Aorta (tissue), 5 donors: ENCODE data around the gene LAMA4. TPM values are rescaled to one million over a fixed set of nuclear protein-coding genes. Genes with fewer than 3 reads are reported as not detected.
A peak's percentile ranks its signal among the peaks of the same experiment; 100 is the strongest.

Experiments
- ATAC-seq: fragments of 200-7000 bp; cut with Tn5 transposase; one replicate; pipeline ENCODE4 v1.9.1; 2022; ENCODE audit warnings: moderate library complexity; ENCODE audit not compliant: low FRiP score
- DNase-seq, 2 donors: peaks; one replicate each; pipeline ENCODE4 v3.0.0-alpha.2; 2020
- H3K27ac ChIP-seq, 2 donors: one replicate each; pipeline ENCODE4 v1.5.1; 2013; ENCODE audit warnings: low read length in 2 of 2, mild to moderate bottlenecking in 2 of 2, moderate library complexity in 2 of 2, control low read depth in 1 of 2, inconsistent platforms in 1 of 2, low read depth in 1 of 2
- H3K27me3 ChIP-seq, 2 donors: one replicate each; pipeline ENCODE4 v1.6.1; 2013; ENCODE audit warnings: control low read depth in 1 of 2, low read length in 1 of 2, mild to moderate bottlenecking in 1 of 2, moderate library complexity in 1 of 2; ENCODE audit not compliant: insufficient read depth in 2 of 2, control insufficient read depth in 1 of 2
- H3K36me3 ChIP-seq, 2 donors: one replicate each; pipeline ENCODE4 v1.6.1; 2013; ENCODE audit warnings: control low read depth in 1 of 2, low read length in 1 of 2, mild to moderate bottlenecking in 1 of 2; ENCODE audit not compliant: insufficient read depth in 2 of 2, control insufficient read depth in 1 of 2
- H3K4me1 ChIP-seq, 2 donors: one replicate each; pipeline ENCODE4 v1.6.1; 2013; ENCODE audit warnings: low read length in 2 of 2, control low read depth in 1 of 2, mild to moderate bottlenecking in 1 of 2, moderate library complexity in 1 of 2; ENCODE audit not compliant: insufficient read depth in 2 of 2, control insufficient read depth in 1 of 2
- H3K4me3 ChIP-seq, 2 donors: one replicate each; pipeline ENCODE4 v1.5.1; 2013; ENCODE audit warnings: low read length in 2 of 2, control low read depth in 1 of 2, mild to moderate bottlenecking in 1 of 2
- H3K9me3 ChIP-seq: one replicate; pipeline ENCODE4 v1.6.1; 2013; ENCODE audit warnings: mild to moderate bottlenecking, low read length; ENCODE audit not compliant: control insufficient read depth
- WGBS, 2 donors: extraction: QIAGEN DNeasy Blood & Tissue Kit; methylation state at CpG; one replicate each; pipeline ENCODE4 v1.1.7; 2013; 5-methylcytosine and 5-hydroxymethylcytosine counted together
- intact Hi-C, 2 donors: fragments of 100-400 bp; cut with DNase I; formaldehyde crosslinking; loops; one replicate each; pipeline versions ENCODE4 v1.14.2 to v1.15.0; 2022
- long read RNA-seq, 2 donors: library from polyadenylated mRNA; unstranded; transcript quantifications; one replicate each; pipeline ENCODE4 v2.0.0, GENCODE V29; 2020 to 2021
- polyA plus RNA-seq, 2 donors: library from polyadenylated mRNA; stranded (reverse); fragments of 200-250 nt; gene quantifications; one replicate each; pipeline ENCODE4 v1.2.3, GENCODE V29; 2013
- total RNA-seq, 2 donors: library from RNA; stranded (reverse); fragmentation: NEBNext Ultra II Directional; extraction: Animal tissue kit (Norgen Biotek cat#: 25700); gene quantifications; one replicate each; pipeline ENCODE4 v1.2.1, GENCODE V29; 2021
- donor health status: healthy with polysubstance abuse.
- donor health status: Bipolar disorder and iron deficiency.
- donor health status: DM: no; HTN: no; CAD: no.
- donor health status: DM: no; HTN: no; CAD: no.
- donor health status: DM: yes; HTN: yes; CAD: no.

Gene LAMA4, protein sequence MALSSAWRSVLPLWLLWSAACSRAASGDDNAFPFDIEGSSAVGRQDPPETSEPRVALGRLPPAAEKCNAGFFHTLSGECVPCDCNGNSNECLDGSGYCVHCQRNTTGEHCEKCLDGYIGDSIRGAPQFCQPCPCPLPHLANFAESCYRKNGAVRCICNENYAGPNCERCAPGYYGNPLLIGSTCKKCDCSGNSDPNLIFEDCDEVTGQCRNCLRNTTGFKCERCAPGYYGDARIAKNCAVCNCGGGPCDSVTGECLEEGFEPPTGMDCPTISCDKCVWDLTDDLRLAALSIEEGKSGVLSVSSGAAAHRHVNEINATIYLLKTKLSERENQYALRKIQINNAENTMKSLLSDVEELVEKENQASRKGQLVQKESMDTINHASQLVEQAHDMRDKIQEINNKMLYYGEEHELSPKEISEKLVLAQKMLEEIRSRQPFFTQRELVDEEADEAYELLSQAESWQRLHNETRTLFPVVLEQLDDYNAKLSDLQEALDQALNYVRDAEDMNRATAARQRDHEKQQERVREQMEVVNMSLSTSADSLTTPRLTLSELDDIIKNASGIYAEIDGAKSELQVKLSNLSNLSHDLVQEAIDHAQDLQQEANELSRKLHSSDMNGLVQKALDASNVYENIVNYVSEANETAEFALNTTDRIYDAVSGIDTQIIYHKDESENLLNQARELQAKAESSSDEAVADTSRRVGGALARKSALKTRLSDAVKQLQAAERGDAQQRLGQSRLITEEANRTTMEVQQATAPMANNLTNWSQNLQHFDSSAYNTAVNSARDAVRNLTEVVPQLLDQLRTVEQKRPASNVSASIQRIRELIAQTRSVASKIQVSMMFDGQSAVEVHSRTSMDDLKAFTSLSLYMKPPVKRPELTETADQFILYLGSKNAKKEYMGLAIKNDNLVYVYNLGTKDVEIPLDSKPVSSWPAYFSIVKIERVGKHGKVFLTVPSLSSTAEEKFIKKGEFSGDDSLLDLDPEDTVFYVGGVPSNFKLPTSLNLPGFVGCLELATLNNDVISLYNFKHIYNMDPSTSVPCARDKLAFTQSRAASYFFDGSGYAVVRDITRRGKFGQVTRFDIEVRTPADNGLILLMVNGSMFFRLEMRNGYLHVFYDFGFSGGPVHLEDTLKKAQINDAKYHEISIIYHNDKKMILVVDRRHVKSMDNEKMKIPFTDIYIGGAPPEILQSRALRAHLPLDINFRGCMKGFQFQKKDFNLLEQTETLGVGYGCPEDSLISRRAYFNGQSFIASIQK (N-terminal part only)
- total RNA-seq (100 to 1,000 TPM in 1 of 2 donors, 10 to 100 TPM in 1; 71.4 to 150 TPM), polyA plus RNA-seq (10 to 100 TPM in 1 of 2 donors, 1 to 10 TPM in 1; 7.8 to 63.5 TPM)
- long read RNA-seq, donor 1, partial matches to known transcripts: 29 of 46 reads
- long read RNA-seq, donor 1, other reads (novel, unspliced or antisense): 12 of 46 reads
- long read RNA-seq, donor 2, full-length matches to known transcripts: 9 of 48 reads
- long read RNA-seq, donor 2, partial matches to known transcripts: 25 of 48 reads
- long read RNA-seq, donor 2, other reads (novel, unspliced or antisense): 14 of 48 reads

- Histone ChIP-seq H3K27me3 (no peaks in the 10 kb centered on the region), H3K4me1 (peaks cover 2 to 4% of the 10 kb centered on the region in 2 donors), H3K4me3 (peak within 1 kb of the TSS; percentile 79 to 81), H3K9me3 (no peaks in the 10 kb centered on the region), H3K27ac (peak within 1 kb of the TSS in 1 of 2 donors; percentile 61), H3K36me3 (no peaks in the 10 kb centered on the region)
- DNase-seq (peak; percentile 56 to 84), ATAC-seq (peak; percentile 73)
- intact Hi-C loops: loop anchor here (2.0 to 5.0 kb wide), 3 partner anchors 52 to 67 kb away; no protein-coding TSS in a partner anchor
- WGBS, 2 donors: 1 to 2% methylated on average over 46 to 52 of the region's 52 CpGs
These were observed at the start of gene LAMA4 for GRCh38 chr6:112253841-112254816. Gene LAMA4, minus strand, starts transcription at chr6:112254567. Its CDS starts 417 bp downstream, at chr6:112254150.

GRCh38 chr6:112302142-112302705 is 47.9 kb upstream of the LAMA4 start:
- no peaks in the 10 kb centered on the region for H3K27me3 ChIP-seq
- H3K4me3 ChIP-seq: no peak overlapping the region
- H3K4me1 ChIP-seq: peaks cover 0 to 4% of the 10 kb centered on the region in 2 donors
- ATAC-seq: no peak
- H3K36me3 ChIP-seq: no peaks in the 10 kb centered on the region
- no peaks in the 10 kb centered on the region for H3K9me3 ChIP-seq
- DNase-seq: no peak
- WGBS, 2 donors: 71 to 75% methylated on average over 3 of the region's 3 CpGs
- H3K27ac ChIP-seq: no peak overlapping the region
- intact Hi-C loops: no loop called here

DNA sequence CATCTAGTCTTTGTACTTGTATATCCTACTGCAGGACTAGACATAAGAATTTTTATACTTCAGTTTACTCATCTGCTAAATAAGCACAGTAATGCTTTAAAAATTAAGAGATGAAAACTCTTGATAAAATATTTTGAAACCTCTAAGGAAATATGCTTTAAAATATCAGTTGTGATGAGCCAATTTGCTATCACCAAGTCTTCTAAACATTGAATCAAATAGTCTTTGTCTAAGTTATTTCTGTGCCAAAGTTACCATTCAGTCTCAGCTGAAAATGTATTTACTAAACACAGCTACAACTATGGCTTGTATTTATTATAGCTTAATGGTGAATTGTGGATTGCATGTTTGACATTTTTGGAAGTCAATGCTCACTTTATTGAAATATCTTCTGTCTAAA is 46.5 kb upstream of the LAMA4 start:
- Histone ChIP-seq H3K4me1 (peaks cover 0 to 6% of the 10 kb centered on the region in 2 donors), H3K27me3 (no peaks in the 10 kb centered on the region), H3K27ac (no peak overlapping the region), H3K9me3 (no peaks in the 10 kb centered on the region), H3K36me3 (no peaks in the 10 kb centered on the region), H3K4me3 (no peak overlapping the region)
- DNase-seq: no peak
- no peak for ATAC-seq
- intact Hi-C loops: no loop called here

- H3K4me1 ChIP-seq: peaks cover 0 to 6% of the 10 kb centered on the region in 2 donors
- H3K9me3 ChIP-seq: no peaks in the 10 kb centered on the region
- ATAC-seq (peak; percentile 78), DNase-seq (no peak)
- 29 to 47% methylated on average over 1 of the region's 1 CpG for WGBS, 2 donors
- intact Hi-C loops: loop anchor here in 1 of 2 donors (5.0 kb wide), 1 partner anchor 42 kb away; no protein-coding TSS in a partner anchor
- H3K27ac ChIP-seq: peak overlapping the region in 1 of 2 donors; percentile 64
- H3K36me3 ChIP-seq: no peaks in the 10 kb centered on the region
- no peak overlapping the region for H3K4me3 ChIP-seq
- H3K27me3 ChIP-seq: no peaks in the 10 kb centered on the region
These were observed 44.5 kb upstream of the LAMA4 start for GRCh38 chr6:112298816-112299281.

GRCh38 chr6:112298021-112298745 is 43.8 kb upstream of the LAMA4 start:
- intact Hi-C loops: loop anchor here in 1 of 2 donors (5.0 kb wide), 1 partner anchor 41 kb away; no protein-coding TSS in a partner anchor
- DNase-seq: no peak
- WGBS, 2 donors: 69 to 72% methylated on average over 7 of the region's 7 CpGs
- no peaks in the 10 kb centered on the region for H3K9me3 ChIP-seq
- no peaks in the 10 kb centered on the region for H3K27me3 ChIP-seq
- ATAC-seq: peak; percentile 63
- H3K36me3 ChIP-seq: no peaks in the 10 kb centered on the region
- no peak overlapping the region for H3K4me3 ChIP-seq
- no peak overlapping the region for H3K27ac ChIP-seq
- H3K4me1 ChIP-seq: peaks cover 0 to 6% of the 10 kb centered on the region in 2 donors

- intact Hi-C loops: loop anchor here in 1 of 2 donors (5.0 kb wide), 1 partner anchor 39 kb away; no protein-coding TSS in a partner anchor
- H3K27ac ChIP-seq: no peak overlapping the region
- DNase-seq: no peak
- no peaks in the 10 kb centered on the region for H3K9me3 ChIP-seq
- H3K27me3 ChIP-seq: no peaks in the 10 kb centered on the region
- ATAC-seq: no peak
- H3K36me3 ChIP-seq: no peaks in the 10 kb centered on the region
- peaks cover 0 to 6% of the 10 kb centered on the region in 2 donors for H3K4me1 ChIP-seq
- H3K4me3 ChIP-seq: no peak overlapping the region
These were observed 42.3 kb upstream of the LAMA4 start for GRCh38 chr6:112296694-112297093.
